ENCODE results near the gene LRP8.

The LRP8 gene

GRCh38 chr1:53304527-53304926, 23.3 kb downstream of the LRP8 start:
- DNase-seq (ENCODE audit: low read depth) = no peak

- no peak for DNase-seq (ENCODE audit: low read depth)
These were observed 23.9 kb downstream of the LRP8 start for GRCh38 chr1:53303726-53304515.

- DNase-seq (ENCODE audit: low read depth) = no peak
These were observed 24.6 kb downstream of the LRP8 start for GRCh38 chr1:53303243-53303642.

- no peak for DNase-seq (ENCODE audit: low read depth)
These were observed 28.6 kb downstream of the LRP8 start for GRCh38 chr1:53299233-53299632.

- DNase-seq (ENCODE audit: low read depth) = no peak
These were observed 29.7 kb downstream of the LRP8 start for GRCh38 chr1:53298045-53298637.

DNA sequence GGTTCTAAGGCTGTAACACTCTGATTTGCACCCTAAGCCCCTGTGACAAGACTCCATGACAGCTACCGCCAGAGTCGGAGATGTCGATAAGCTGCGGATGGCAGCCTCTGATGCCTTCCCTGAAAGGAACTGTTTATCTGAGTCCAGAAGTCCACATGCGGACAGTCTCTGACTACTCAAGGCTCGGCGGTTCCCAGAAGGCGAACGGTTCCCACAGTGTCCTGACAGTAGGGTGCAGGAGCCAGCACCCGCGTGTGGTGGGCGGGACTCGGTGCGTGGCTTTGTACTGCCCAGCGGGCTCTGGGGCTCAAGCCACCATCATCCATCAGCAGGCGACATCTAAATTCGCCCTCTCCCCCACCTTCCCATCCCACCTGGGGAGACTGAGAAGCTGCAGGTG, 30.7 kb downstream of the LRP8 start:
- no peak for DNase-seq (ENCODE audit: low read depth)

DNA sequence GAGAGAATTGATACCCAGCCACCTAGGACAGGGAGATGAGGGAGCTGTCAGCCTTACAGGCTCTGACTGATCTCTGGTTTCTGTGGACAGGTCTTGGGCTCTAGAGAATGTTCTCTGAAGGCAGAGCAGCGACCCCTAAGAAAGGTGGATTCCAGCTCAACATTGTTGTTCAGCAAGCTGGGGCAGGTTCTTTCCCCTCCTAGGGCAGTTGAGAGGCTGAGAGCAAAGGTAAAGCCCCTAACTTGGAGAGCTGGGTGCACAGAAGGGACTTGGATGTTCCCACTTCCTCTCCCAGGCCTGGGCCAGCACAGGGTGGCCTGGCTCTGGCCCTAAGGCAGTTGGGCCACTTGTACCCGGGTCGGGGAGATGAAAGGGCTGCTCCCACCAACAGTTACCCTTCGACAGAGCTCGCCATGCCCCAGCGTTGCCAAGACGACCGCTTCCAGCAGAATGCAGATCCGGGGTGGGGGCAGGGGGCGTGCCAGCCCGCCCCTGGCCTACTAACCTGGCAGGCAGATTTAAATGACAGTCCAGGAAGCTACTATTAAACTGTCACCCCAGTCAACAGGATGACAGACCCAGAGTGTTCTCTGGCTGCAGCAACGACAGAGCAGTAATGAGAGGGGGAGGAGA, 31.6 kb downstream of the LRP8 start:
- no peak for DNase-seq (ENCODE audit: low read depth)

DNA sequence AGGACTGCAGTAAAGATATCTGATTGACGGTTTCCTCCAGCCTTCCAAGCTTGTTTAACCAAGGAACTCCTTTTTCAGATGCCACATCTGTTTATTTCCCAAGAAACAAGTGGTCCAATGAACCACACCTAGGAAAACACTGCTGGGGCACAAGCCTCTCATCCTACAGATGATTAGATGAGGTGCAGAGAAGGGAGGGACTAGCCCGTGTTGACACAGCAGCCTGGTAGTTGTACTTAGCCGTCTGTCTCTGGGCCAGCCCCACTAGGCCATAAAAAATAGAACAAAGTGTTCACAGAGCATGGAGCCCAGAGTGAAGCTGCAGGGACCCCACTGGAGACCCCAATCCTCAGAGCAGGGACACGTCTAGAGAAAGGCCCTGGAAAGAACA, 32.1 kb downstream of the LRP8 start:
- no peak for DNase-seq (ENCODE audit: low read depth)

GRCh38 chr1:53295295-53295694, 32.6 kb downstream of the LRP8 start:
- no peak for DNase-seq (ENCODE audit: low read depth)

- DNase-seq (ENCODE audit: low read depth) = no peak
These were observed 33.3 kb downstream of the LRP8 start for GRCh38 chr1:53294567-53294966.

DNA sequence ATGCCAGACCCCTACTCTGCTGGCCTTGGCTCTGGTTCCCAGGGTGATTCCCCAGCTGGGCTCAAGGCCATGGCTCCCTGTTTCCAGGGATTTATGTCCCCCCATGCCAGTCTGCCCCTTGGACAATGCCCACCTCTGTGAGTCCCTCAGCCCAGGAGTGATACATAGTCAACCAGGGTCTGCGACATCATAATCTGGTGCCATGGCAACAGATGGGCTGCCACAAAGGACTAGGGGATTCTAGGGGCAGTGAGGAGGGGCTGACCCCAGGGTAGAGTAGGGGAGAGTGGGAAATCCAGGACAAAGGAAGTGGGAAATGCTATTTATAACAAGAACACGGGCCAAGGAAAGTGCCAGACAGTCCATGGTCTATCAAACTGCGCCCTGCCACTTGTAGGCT, 33.8 kb downstream of the LRP8 start:
- DNase-seq (ENCODE audit: low read depth) = no peak

GRCh38 chr1:53293123-53293522, 34.7 kb downstream of the LRP8 start:
- DNase-seq (ENCODE audit: low read depth) = no peak

GRCh38 chr1:53292690-53293089, 35.2 kb downstream of the LRP8 start:
- no peak for DNase-seq (ENCODE audit: low read depth)

GRCh38 chr1:53291574-53291973, 36.3 kb downstream of the LRP8 start:
- DNase-seq (ENCODE audit: low read depth) = no peak

DNA sequence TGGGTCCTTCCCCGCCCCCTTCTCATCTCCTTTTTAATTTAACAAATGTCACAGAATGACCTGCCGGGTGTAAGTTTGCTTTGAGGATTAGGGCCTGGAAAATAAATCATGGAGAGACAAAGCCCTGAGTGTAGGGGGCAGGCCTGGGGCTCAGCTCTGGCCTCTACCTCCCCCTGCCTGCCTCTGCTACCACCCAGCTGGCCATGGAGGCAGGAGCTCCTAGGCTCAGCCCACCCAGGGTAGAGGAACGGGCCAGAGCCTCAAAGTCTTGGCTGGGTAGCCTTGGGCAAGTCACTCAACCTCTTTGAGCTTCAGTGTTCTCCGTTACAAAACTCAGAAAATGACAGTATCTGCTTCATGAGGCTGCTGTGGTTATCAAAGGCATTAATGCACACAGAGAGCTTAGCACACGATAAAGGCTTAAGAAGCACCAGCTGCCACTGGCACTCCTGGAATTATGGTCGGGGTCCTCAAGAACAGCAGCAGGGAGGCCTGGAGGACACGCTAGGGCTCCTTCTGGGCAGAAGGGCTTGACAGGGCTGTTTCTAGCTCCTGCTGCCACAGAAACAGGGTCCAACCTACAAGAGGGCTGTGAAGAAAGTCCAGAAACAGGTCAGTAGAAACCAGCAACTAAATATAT, 39.0 kb downstream of the LRP8 start:
- no peak for DNase-seq (ENCODE audit: low read depth)

- no peak for DNase-seq (ENCODE audit: low read depth)
These were observed 39.7 kb downstream of the LRP8 start for GRCh38 chr1:53288002-53288789.

DNA sequence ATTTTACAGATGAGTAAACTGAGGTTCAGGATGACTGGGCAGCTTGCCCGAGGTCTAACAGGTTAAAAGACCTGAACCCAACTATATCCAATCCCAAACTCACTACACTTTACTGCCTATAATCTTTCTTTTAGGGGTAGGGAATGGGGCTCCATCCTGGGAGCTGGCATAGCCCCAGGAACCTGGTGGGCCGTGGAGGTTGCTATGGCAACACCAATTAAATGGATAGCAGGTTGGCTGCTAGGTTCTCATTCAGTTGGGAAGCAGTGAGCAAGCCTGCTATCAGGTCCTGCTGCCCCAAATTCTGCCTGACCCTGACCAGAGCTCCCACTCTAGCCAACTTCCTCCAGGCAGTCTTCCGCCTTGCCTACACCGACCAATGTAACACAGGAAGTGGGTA, 40.9 kb downstream of the LRP8 start:
- no peak for DNase-seq (ENCODE audit: low read depth)

- no peak for DNase-seq (ENCODE audit: low read depth)
These were observed 41.7 kb downstream of the LRP8 start for GRCh38 chr1:53285969-53286760.

GRCh38 chr1:53285546-53285945, 42.3 kb downstream of the LRP8 start:
- DNase-seq (ENCODE audit: low read depth) = no peak

- DNase-seq (ENCODE audit: low read depth) = no peak
These were observed 43.4 kb downstream of the LRP8 start for GRCh38 chr1:53284224-53285020.

Measured in stimulated activated CD8-positive, alpha-beta memory T cell treated with anti-CD3 and anti-CD28 coated beads, Interleukin-15, amount 100 ng/mL, for 1 hour (primary cell).